Memory B cell (primary cell): ENCODE measurements around the gene TRIM44.
"Not testable (repeated sequence)": the region's sequence is repeated elsewhere in the genome, so short reads cannot be mapped to it uniquely, and the experiment has no call there.

ENCODE experiments used
- ATAC-seq: fragments of 150-1000 bp; cut with Tn5 transposase; 2 replicates; pipeline ENCODE4 v1.10.0; 2021; ENCODE audit warnings: low read depth, mild to moderate bottlenecking, moderate library complexity
- DNase-seq, 2 donors: peaks; one replicate each; pipeline ENCODE4 v3.0.0; 2022; ENCODE audit warnings: low spot score in 2 of 2
- H3K27ac Mint-ChIP-seq: one replicate; pipeline ENCODE4 v1.8.0; 2022; ENCODE audit warnings: mild to moderate bottlenecking, moderate library complexity, mixed read lengths
- H3K27me3 Mint-ChIP-seq: one replicate; pipeline ENCODE4 v1.8.0; 2022; ENCODE audit warnings: mixed read lengths
- H3K36me3 Mint-ChIP-seq: one replicate; pipeline ENCODE4 v1.8.0; 2022; ENCODE audit warnings: mild to moderate bottlenecking, mixed read lengths
- H3K4me1 Mint-ChIP-seq: one replicate; pipeline ENCODE4 v1.8.0; 2022; ENCODE audit warnings: mixed read lengths
- H3K4me3 Mint-ChIP-seq: one replicate; pipeline ENCODE4 v1.8.0; 2022; ENCODE audit warnings: mild to moderate bottlenecking, moderate library complexity, mixed read lengths
- H3K9me3 Mint-ChIP-seq: one replicate; pipeline ENCODE4 v1.8.0; 2022; ENCODE audit warnings: mixed read lengths

TRIM44 gene

DNA sequence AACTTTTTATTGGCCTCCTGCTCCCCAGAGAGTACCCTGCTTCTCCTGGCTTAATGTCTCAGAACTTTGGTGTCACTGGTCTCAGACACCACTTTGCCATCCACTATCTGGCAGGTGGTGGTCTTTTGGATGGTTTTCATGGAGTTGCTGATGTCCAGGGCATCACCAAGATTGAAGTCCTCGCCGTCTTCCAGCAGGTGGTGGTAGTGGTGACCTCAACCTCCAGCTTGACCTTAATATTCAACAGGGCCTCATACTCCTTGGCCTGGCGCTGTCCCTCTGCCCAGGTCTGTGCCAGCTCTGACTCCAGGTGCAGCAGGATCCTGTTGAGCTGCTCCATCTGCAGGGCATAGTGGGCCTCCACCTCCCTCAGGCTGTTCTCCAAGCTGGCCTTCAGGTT, 197.6 kb downstream of the TRIM44 start:
- H3K27me3 Mint-ChIP-seq, H3K4me1 Mint-ChIP-seq, H3K9me3 Mint-ChIP-seq: not testable (repeated sequence)

GRCh38 chr11:35861191-35861590, 198.6 kb downstream of the TRIM44 start:
- Mint-ChIP-seq H3K27me3 (peaks cover under 1% of the 10 kb centered on the region), H3K36me3 (no peaks in the 10 kb centered on the region), H3K9me3 (no peaks in the 10 kb centered on the region), H3K4me3 (no peak overlapping the region), H3K27ac (no peak overlapping the region), H3K4me1 (no peaks in the 10 kb centered on the region)
- DNase-seq (no peak), ATAC-seq (no peak)

More for the DNA sequence above, 197.6 kb downstream of the TRIM44 start:
- not testable (repeated sequence) for ATAC-seq, H3K36me3 Mint-ChIP-seq, H3K4me3 Mint-ChIP-seq, DNase-seq, H3K27ac Mint-ChIP-seq

GRCh38 chr11:35862666-35863065, 200.1 kb downstream of the TRIM44 start:
- H3K4me1 Mint-ChIP-seq: no peaks in the 10 kb centered on the region
- H3K27me3 Mint-ChIP-seq: no peaks in the 10 kb centered on the region
- H3K4me3 Mint-ChIP-seq: no peak overlapping the region
- peaks cover 3% of the 10 kb centered on the region for H3K9me3 Mint-ChIP-seq
- no peak overlapping the region for H3K27ac Mint-ChIP-seq
- peaks cover 2% of the 10 kb centered on the region for H3K36me3 Mint-ChIP-seq
- ATAC-seq (no peak), DNase-seq (no peak)

GRCh38 chr11:35864131-35864530, 201.6 kb downstream of the TRIM44 start:
- Mint-ChIP-seq H3K27ac (no peak overlapping the region), H3K4me1 (no peaks in the 10 kb centered on the region), H3K9me3 (peaks cover 10% of the 10 kb centered on the region), H3K27me3 (no peaks in the 10 kb centered on the region), H3K36me3 (peaks cover 6% of the 10 kb centered on the region), H3K4me3 (no peak overlapping the region)
- no peak for ATAC-seq
- no peak for DNase-seq

GRCh38 chr11:35866601-35867000, 204.0 kb downstream of the TRIM44 start:
- Mint-ChIP-seq H3K27me3 (no peaks in the 10 kb centered on the region), H3K4me1 (no peaks in the 10 kb centered on the region), H3K4me3 (no peak overlapping the region), H3K36me3 (peaks cover 6% of the 10 kb centered on the region), H3K9me3 (peaks cover 12% of the 10 kb centered on the region), H3K27ac (no peak overlapping the region)
- no peak for DNase-seq
- no peak for ATAC-seq
